Spleen (tissue), 7 donors: Measurements from ENCODE around the gene ERICH6.
A peak's percentile ranks its signal among the peaks of the same experiment; 100 is the strongest.

Experiments
- CTCF ChIP-seq, 11 experiments: fragments of 200-600 bp in 7 of 11; fragments of 450-650 bp in 4 of 11; sonication (generic) in 4 of 11; IDR thresholded peaks in 8 of 11; conservative IDR thresholded peaks in 3 of 11; 1 replicate in 7 of 11; 2 replicates in 4 of 11; pipeline versions ENCODE4 v1.4.0 to v1.8.0; 2016 to 2021; ENCODE audit warnings: antibody characterized with exemption in 11 of 11, inconsistent platforms in 4 of 11, mild to moderate bottlenecking in 1 of 11
- POLR2A ChIP-seq, 3 donors: fragments of 450-650 bp; IDR thresholded peaks; one replicate each; pipeline ENCODE4 v1.5.1; 2017; ENCODE audit warnings: antibody characterized with exemption in 3 of 3, mild to moderate bottlenecking in 1 of 3
- POLR2AphosphoS5 ChIP-seq, 3 donors: sonication (generic); formaldehyde crosslinking; IDR thresholded peaks; one replicate each; pipeline ENCODE4 v1.5.1; 2017; ENCODE audit warnings: antibody characterized with exemption in 3 of 3
- donor health status: DM: no; HTN: no; CAD: no; lungs with moderate emphysema.
- donor health status: DM: no; HTN: no; CAD: no.
- donor health status: DM: no; HTN: no; CAD: no.

GRCh38 chr3:150727653-150728502 is 24.2 kb upstream of the ERICH6 start:
- no peak for TF ChIP-seq CTCF (IDR thresholded peaks at IDR 0.05 in 8 of 11, conservative IDR thresholded peaks at IDR 0.05 in 3 of 11)
- no peak for TF ChIP-seq POLR2A (IDR thresholded peaks at IDR 0.05)
- peak in 2 of 3 donors; percentile 58 to 90 for TF ChIP-seq POLR2AphosphoS5 (IDR thresholded peaks at IDR 0.05)
